K562 (cell line): ENCODE results near the gene TRAPPC1. TPM values are rescaled to one million over a fixed set of nuclear protein-coding genes. Genes with fewer than 3 reads are reported as not detected.

Experiments used
- ATAC-seq: fragments of 200-7000 bp; cut with Tn5 transposase; 3 replicates; pipeline ENCODE4 v1.9.1; 2020; ENCODE audit warnings: moderate library complexity
- BruUV-seq: library from RNA; stranded (reverse); fragments of 400-500 nt; replicated peaks from 2 replicates; lab custom pipeline; 2021; lab: Mats Ljungman, UMichigan
- CTCF ChIA-PET: fragments of 300-600 bp; formaldehyde crosslinking; extraction: SDS; loops from one replicate; lab custom pipeline; 2021; ENCODE audit warnings: low intra/inter-chr PET ratio; lab: Yijun Ruan, JAX
- POLR2A ChIA-PET: fragments of 300-600, 350-650 bp; sonication (Branson Sonifier 250); formaldehyde crosslinking; extraction: SDS; loops from one replicate; lab custom pipeline; 2021; ENCODE audit warnings: antibody characterized with exemption, inconsistent platforms; lab: Yijun Ruan, JAX
- DNase-seq, 4 experiments: peaks; one replicate each; pipeline versions ENCODE4 v3.0.0 to v3.0.0-alpha.2; 2011 to 2018; ENCODE audit warnings: low spot score in 3 of 4, mixed read lengths in 3 of 4; ENCODE audit errors: extremely low read depth in 1 of 4
- FAIRE-seq: peaks from 2 replicates; lab custom pipeline; 2011; peaks lifted over from hg19 to GRCh38; lab: Jason Lieb, UNC
- H2AFZ ChIP-seq: 2 replicates; pipeline ENCODE4 v1.6.0; 2011; ENCODE audit warnings: low read depth, low read length, control low read depth, inconsistent platforms
- H3K27ac ChIP-seq: fragments of 200-600 bp; 3 replicates; pipeline ENCODE4 v1.8.0; 2011; ENCODE audit warnings: low read depth, mild to moderate bottlenecking, control low read depth, inconsistent platforms, low read length, moderate library complexity, mixed read lengths; ENCODE audit errors: extremely low read depth
- H3K27me3 ChIP-seq, 2 experiments: fragments of 300-600 bp in 1 of 2; 2 replicates in 1 of 2; 3 replicates in 1 of 2; pipeline versions ENCODE4 v1.6.0 to v1.8.0; 2011; ENCODE audit warnings: inconsistent platforms in 2 of 2, low read length in 2 of 2, mild to moderate bottlenecking in 1 of 2, mixed read lengths in 1 of 2, moderate library complexity in 1 of 2; ENCODE audit not compliant: control insufficient read depth in 2 of 2, insufficient read depth in 2 of 2
- H3K36me3 ChIP-seq: fragments of 300-600 bp; 3 replicates; pipeline ENCODE4 v1.8.0; 2011; ENCODE audit warnings: mild to moderate bottlenecking, low read length, inconsistent platforms; ENCODE audit not compliant: control insufficient read depth, insufficient read depth
- H3K4me1 ChIP-seq, 2 experiments: fragments of 200-600 bp in 1 of 2; replicated peaks in 1 of 2; 2 replicates in 1 of 2; 3 replicates in 1 of 2; pipeline versions ENCODE4 v1.5.1 to v1.8.0; 2011; ENCODE audit warnings: inconsistent platforms in 2 of 2, low read length in 2 of 2, mild to moderate bottlenecking in 1 of 2, mixed read lengths in 1 of 2, moderate library complexity in 1 of 2; ENCODE audit not compliant: control insufficient read depth in 2 of 2, insufficient read depth in 2 of 2
- H3K4me2 ChIP-seq: 2 replicates; pipeline ENCODE4 v1.6.1; 2011; ENCODE audit warnings: low read length, control low read depth, inconsistent platforms, mixed read lengths; ENCODE audit not compliant: insufficient read depth
- H3K4me3 ChIP-seq: fragments of 200-600 bp; sonication (generic), shearing (Covaris generic); 2 replicates; pipeline ENCODE4 v1.5.1; 2016; ENCODE audit warnings: control low read depth, inconsistent platforms
- H3K79me2 ChIP-seq: fragments of 200-600 bp; 3 replicates; pipeline ENCODE4 v1.8.0; 2011; ENCODE audit warnings: low read length, inconsistent platforms; ENCODE audit not compliant: control insufficient read depth, insufficient read depth
- H3K9ac ChIP-seq, 2 experiments: 2 replicates each; pipeline versions ENCODE4 v1.6.0 to v1.6.1; 2011; ENCODE audit warnings: low read depth in 2 of 2, low read length in 2 of 2, control low read depth in 1 of 2, inconsistent platforms in 1 of 2, mild to moderate bottlenecking in 1 of 2, mixed read lengths in 1 of 2; ENCODE audit not compliant: insufficient read depth in 1 of 2
- H3K9me1 ChIP-seq: one replicate; pipeline ENCODE4 v1.6.0; 2011; ENCODE audit warnings: inconsistent platforms, mild to moderate bottlenecking, low read length, moderate library complexity; ENCODE audit not compliant: control insufficient read depth, insufficient read depth
- H3K9me3 ChIP-seq: replicated peaks from 2 replicates; pipeline ENCODE4 v1.5.1; 2011; ENCODE audit warnings: low read depth, low read length, inconsistent platforms; ENCODE audit not compliant: control insufficient read depth, insufficient read depth
- H4K20me1 ChIP-seq: replicated peaks from 2 replicates; pipeline ENCODE4 v1.6.1; 2011; ENCODE audit warnings: low read length, inconsistent platforms, mixed read lengths; ENCODE audit not compliant: control insufficient read depth, insufficient read depth
- CBFA2T2 ChIP-seq: fragments of 450-650 bp; conservative IDR thresholded peaks from 2 replicates; pipeline ENCODE4 v1.6.1; 2017; ENCODE audit warnings: mild to moderate bottlenecking
- HDAC8 ChIP-seq: fragments of 450-650 bp; IDR thresholded peaks from 2 replicates; pipeline ENCODE4 v1.6.1; 2016; ENCODE audit warnings: mild to moderate bottlenecking, missing genetic modification characterization, moderate library complexity, missing compliant biosample characterization
- HIVEP1 ChIP-seq: fragments of 250-450 bp; sonication (Bioruptor Pico); IDR thresholded peaks from 2 replicates; pipeline ENCODE4 v1.4.0; 2020; ENCODE audit warnings: mild to moderate bottlenecking
- NFIX ChIP-seq: fragments of 250-450 bp; sonication (Bioruptor Pico); IDR thresholded peaks from 2 replicates; pipeline ENCODE4 v1.4.0; 2020; ENCODE audit warnings: low read depth, mild to moderate bottlenecking, moderate library complexity
- PML ChIP-seq: IDR thresholded peaks from 2 replicates; pipeline ENCODE4 v1.6.1; 2012; ENCODE audit warnings: low read length, inconsistent platforms
- SNRNP70 ChIP-seq: fragments of 200-400 bp; formaldehyde crosslinking; optimal IDR thresholded peaks from 2 replicates; pipeline ENCODE3; 2017; ENCODE audit warnings: low read depth, low read length
- SRSF9 ChIP-seq: fragments of 200-400 bp; formaldehyde crosslinking; IDR thresholded peaks from 2 replicates; pipeline ENCODE4 v1.6.1; 2017; ENCODE audit warnings: low read depth, low read length, borderline replicate concordance
- TFAM ChIP-seq: fragments of 250-450 bp; sonication (Bioruptor Pico); conservative IDR thresholded peaks from 2 replicates; pipeline ENCODE4 v1.5.0; 2021; ENCODE audit warnings: mild to moderate bottlenecking, moderate library complexity
- ZFP30 ChIP-seq: fragments of 250-450 bp; sonication (Bioruptor Pico); IDR thresholded peaks from 2 replicates; pipeline ENCODE4 v1.8.0; 2022; ENCODE audit warnings: moderate library complexity, mild to moderate bottlenecking, inconsistent platforms, borderline replicate concordance
- ZNF140 ChIP-seq: fragments of 250-450 bp; sonication (Bioruptor Pico); IDR thresholded peaks from 2 replicates; pipeline ENCODE4 v1.8.0; 2021; ENCODE audit warnings: moderate library complexity, mild to moderate bottlenecking, inconsistent platforms
- ZNF165 ChIP-seq: fragments of 250-450 bp; sonication (Bioruptor Pico); IDR thresholded peaks from 2 replicates; pipeline ENCODE4 v1.4.0; 2020; ENCODE audit warnings: borderline replicate concordance
- WGBS: fragments of 100-300 bp; shearing (Covaris generic); methylation state at CpG from one replicate; pipeline ENCODE4 v1.1.6; 2016; ENCODE audit warnings: low coverage, mixed read lengths; ENCODE audit not compliant: insufficient coverage; ENCODE audit errors: missing lambda C conversion rate; 5-methylcytosine and 5-hydroxymethylcytosine counted together
- in situ Hi-C: fragments of 300-500 bp; cut with MboI; formaldehyde crosslinking; loops from 4 replicates; pipeline ENCODE4 v1.15.0; 2018; ENCODE audit warnings: inconsistent platforms, mixed read lengths
- intact Hi-C: fragments of 100-400 bp; cut with micrococcal nuclease; formaldehyde crosslinking; loops from 2 replicates; pipeline ENCODE4 v1.14.2; 2022
- polyA plus RNA-seq, 8 experiments: library from polyadenylated mRNA; depleted of rRNA in 4 of 8; stranded (reverse) in 5 of 8; unstranded in 3 of 8; fragments of >200 nt; fragmentation: Nextera tagmentation in 2 of 8; fragmentation: Illumina TruSeq in 1 of 8; extraction: Ambion mirVana in 2 of 8; extraction: Trizol in 1 of 8; gene quantifications; 2 replicates each; pipeline versions ENCODE4 v1.2.1 to v1.2.3, GENCODE V29; 2011 to 2014; ENCODE audit warnings: inconsistent platforms in 1 of 8, missing spikeins in 1 of 8
- total RNA-seq, 7 experiments: library from RNA; depleted of rRNA in 6 of 7; stranded (reverse); fragments of >200 nt in 6 of 7; fragmentation: Illumina TruSeq in 2 of 7; extraction: Trizol in 2 of 7; gene quantifications; 2 replicates each; pipeline versions ENCODE4 v1.2.1 to v1.2.3, GENCODE V29; 2011 to 2021; ENCODE audit warnings: low replicate concordance in 1 of 7
- TF ChIP-seq, protein P1 (sequence below): fragments of 450-650 bp; IDR thresholded peaks from one replicate; pipeline ENCODE4 v1.6.1; 2018; ENCODE audit warnings: mild to moderate bottlenecking, moderate library complexity; ENCODE audit not compliant: partially characterized antibody
- TF ChIP-seq, protein P2 (sequence below): fragments of 450-650 bp; formaldehyde crosslinking; IDR thresholded peaks from 2 replicates; pipeline ENCODE4 v1.4.0; 2020; ENCODE audit warnings: mild to moderate bottlenecking
- TF ChIP-seq, protein P3 (sequence below): sonication (generic); formaldehyde crosslinking; IDR thresholded peaks from 2 replicates; pipeline ENCODE4 v1.8.0; 2022; ENCODE audit warnings: missing genetic modification reagents, mild to moderate bottlenecking, borderline replicate concordance
- TF ChIP-seq, protein P4 (sequence below): fragments of 450-650 bp; IDR thresholded peaks from 2 replicates; pipeline ENCODE4 v1.6.1; 2016

Gene TRAPPC1
- total and polyA plus RNA-seq, 9 of the 15 experiments (the other 6 are each of a cell fraction or from before 2014, with no cell fraction given) = 11.7 to 82.8 (median 36.2) TPM

DNA sequence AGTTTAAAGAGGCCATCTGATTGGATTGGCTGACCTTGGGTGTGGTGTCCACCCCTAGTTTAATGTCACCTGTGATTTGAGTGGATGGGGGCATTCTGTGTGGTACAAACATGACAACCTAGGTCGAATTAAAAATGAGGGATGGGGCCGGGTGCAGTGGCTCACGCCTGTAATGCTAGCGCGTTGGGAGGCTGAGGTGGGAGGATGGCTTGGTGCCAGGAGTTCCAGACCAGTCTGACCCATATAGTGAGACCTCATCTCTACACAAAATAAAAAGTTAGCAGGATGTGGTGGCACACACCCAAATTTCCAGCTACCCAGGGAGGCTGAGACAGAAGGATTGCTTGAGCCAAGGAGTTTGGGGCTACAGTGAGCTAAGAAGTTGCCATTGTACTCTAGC lies 14.7 kb upstream of the TRAPPC1 start (continued):
- TF ChIP-seq TFAM (CRISPR knock-in tag) = no peak

DNA sequence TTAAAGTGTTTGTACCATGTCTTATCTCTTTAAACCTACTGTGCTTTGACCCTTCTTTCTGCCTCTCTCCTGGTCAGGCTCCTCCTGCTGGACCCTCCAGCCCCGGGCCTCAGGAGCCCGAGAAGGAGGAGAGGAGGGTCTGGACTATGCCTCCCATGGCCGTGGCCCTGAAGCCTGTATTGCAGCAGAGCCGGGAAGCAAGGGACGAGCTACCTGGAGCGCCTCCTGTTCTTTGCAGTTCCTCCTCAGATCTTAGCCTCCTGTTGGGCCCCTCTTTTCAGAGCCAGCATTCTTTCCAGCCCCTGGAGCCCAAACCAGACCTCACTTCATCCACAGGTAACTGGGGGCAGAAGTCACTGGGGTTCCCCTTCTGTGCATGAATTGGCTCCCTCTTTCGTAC lies 13.9 kb upstream of the TRAPPC1 start:
- FAIRE-seq = no peak
- BruUV-seq = no TSS peak
- H3K27ac ChIP-seq = no peak overlapping the region
- ATAC-seq = no peak
- ChIA-PET CTCF (no interaction called here), POLR2A (interaction anchor here (0.5 to 1.6 kb wide), 3 partner anchors 8 to 19 kb away, joined by 3 to 6 read pairs (median 3); no protein-coding TSS in a partner anchor)
- H3K4me3 ChIP-seq = no peak overlapping the region
- H3K4me2 ChIP-seq = no peak overlapping the region
- in situ Hi-C loops (no loop called here), intact Hi-C loops (no loop called here)
- no peak overlapping the region for H3K9ac ChIP-seq
- no peak overlapping the region for H2AFZ ChIP-seq
- no peaks in the 10 kb centered on the region for H3K4me1 ChIP-seq
- DNase-seq = no peak
- H3K36me3 ChIP-seq = peaks cover 59% of the 10 kb centered on the region
- no peaks in the 10 kb centered on the region for H4K20me1 ChIP-seq
- no peaks in the 10 kb centered on the region for H3K27me3 ChIP-seq
- no peaks in the 10 kb centered on the region for H3K79me2 ChIP-seq
- no peaks in the 10 kb centered on the region for H3K9me3 ChIP-seq
- WGBS = 80% methylated on average over 3 of the region's 7 CpGs
- H3K9me1 ChIP-seq = no peaks in the 10 kb centered on the region
- TF ChIP-seq PML (no peak), ZFP30 (CRISPR knock-in tag) (no peak), CBFA2T2 (no peak), SRSF9 (no peak), HIVEP1 (no peak), HDAC8 (tag) (no peak), NFIX (CRISPR knock-in tag) (no peak), ZNF165 (CRISPR knock-in tag) (no peak), ZNF140 (CRISPR knock-in tag) (no peak), SNRNP70 (no peak)
- TF ChIP-seq, protein P1, sequence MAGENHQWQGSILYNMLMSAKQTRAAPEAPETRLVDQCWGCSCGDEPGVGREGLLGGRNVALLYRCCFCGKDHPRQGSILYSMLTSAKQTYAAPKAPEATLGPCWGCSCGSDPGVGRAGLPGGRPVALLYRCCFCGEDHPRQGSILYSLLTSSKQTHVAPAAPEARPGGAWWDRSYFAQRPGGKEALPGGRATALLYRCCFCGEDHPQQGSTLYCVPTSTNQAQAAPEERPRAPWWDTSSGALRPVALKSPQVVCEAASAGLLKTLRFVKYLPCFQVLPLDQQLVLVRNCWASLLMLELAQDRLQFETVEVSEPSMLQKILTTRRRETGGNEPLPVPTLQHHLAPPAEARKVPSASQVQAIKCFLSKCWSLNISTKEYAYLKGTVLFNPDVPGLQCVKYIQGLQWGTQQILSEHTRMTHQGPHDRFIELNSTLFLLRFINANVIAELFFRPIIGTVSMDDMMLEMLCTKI = no peak
- TF ChIP-seq, protein P2, sequence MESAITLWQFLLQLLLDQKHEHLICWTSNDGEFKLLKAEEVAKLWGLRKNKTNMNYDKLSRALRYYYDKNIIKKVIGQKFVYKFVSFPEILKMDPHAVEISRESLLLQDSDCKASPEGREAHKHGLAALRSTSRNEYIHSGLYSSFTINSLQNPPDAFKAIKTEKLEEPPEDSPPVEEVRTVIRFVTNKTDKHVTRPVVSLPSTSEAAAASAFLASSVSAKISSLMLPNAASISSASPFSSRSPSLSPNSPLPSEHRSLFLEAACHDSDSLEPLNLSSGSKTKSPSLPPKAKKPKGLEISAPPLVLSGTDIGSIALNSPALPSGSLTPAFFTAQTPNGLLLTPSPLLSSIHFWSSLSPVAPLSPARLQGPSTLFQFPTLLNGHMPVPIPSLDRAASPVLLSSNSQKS = no peak
- TF ChIP-seq, protein P3, sequence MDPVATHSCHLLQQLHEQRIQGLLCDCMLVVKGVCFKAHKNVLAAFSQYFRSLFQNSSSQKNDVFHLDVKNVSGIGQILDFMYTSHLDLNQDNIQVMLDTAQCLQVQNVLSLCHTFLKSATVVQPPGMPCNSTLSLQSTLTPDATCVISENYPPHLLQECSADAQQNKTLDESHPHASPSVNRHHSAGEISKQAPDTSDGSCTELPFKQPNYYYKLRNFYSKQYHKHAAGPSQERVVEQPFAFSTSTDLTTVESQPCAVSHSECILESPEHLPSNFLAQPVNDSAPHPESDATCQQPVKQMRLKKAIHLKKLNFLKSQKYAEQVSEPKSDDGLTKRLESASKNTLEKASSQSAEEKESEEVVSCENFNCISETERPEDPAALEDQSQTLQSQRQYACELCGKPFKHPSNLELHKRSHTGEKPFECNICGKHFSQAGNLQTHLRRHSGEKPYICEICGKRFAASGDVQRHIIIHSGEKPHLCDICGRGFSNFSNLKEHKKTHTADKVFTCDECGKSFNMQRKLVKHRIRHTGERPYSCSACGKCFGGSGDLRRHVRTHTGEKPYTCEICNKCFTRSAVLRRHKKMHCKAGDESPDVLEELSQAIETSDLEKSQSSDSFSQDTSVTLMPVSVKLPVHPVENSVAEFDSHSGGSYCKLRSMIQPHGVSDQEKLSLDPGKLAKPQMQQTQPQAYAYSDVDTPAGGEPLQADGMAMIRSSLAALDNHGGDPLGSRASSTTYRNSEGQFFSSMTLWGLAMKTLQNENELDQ (CRISPR knock-in tag) = no peak
- TF ChIP-seq, protein P4, sequence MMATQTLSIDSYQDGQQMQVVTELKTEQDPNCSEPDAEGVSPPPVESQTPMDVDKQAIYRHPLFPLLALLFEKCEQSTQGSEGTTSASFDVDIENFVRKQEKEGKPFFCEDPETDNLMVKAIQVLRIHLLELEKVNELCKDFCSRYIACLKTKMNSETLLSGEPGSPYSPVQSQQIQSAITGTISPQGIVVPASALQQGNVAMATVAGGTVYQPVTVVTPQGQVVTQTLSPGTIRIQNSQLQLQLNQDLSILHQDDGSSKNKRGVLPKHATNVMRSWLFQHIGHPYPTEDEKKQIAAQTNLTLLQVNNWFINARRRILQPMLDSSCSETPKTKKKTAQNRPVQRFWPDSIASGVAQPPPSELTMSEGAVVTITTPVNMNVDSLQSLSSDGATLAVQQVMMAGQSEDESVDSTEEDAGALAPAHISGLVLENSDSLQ = no peak
